Stimulated activated CD4-positive, alpha-beta T cell treated with anti-CD3 and anti-CD28 coated beads, Interleukin-2, amount 100 ng/mL, for 24 hours (primary cell): ENCODE data around the gene TTC27.

ENCODE experiments used
- DNase-seq, 2 donors: peaks; one replicate each; pipeline ENCODE4 v3.0.0-alpha.2; 2020

Gene TTC27

DNA sequence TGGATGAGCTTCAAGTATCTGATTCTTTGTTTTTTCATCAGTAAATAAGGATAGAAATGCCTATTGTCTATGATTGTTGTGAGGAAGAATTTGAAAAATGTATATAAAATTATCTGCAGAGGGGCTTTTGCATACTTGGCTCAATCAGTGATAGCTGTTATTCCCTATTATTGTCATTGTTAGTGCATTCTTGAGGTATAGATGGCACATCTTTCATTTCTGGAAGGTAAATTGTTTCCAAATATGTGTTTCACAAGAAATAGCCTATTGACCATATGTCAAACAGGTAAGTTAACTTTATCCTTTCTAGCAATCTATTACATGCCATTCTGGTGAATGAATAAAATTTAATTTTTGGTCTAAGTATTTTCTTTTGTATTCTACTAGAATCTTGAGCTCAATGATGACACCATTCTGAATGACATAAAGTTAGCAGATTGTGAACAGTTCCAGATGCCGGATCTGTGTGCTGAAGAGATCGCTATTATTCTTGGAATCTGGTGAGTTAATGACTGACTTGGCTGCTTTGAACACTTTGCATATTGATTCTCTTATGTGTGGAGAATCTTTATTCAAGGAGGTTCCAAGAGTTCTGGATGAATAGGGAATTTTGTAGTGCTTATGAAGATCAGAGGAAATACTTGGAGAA, 44.2 kb downstream of the TTC27 start:
- DNase-seq, result no peak

DNA sequence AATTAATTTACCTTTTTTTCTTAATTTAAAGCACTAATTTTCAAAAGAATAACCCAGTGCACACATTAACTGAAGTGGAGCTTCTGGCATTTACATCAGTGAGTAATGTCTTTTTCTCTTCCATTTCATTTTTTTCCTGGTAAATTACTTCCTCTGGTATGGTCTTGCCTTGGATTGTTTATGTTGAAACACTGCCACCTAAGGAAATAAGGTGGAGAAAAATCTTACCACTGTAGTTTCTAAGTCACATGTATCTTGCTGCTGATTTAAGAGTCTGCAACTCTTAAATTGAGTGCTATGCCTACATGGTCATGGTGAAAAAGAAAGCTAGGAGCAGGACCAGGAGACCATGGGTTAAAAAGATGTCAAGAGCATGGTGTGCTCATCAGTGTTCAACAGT, 51.0 kb downstream of the TTC27 start:
- no peak for DNase-seq

DNA sequence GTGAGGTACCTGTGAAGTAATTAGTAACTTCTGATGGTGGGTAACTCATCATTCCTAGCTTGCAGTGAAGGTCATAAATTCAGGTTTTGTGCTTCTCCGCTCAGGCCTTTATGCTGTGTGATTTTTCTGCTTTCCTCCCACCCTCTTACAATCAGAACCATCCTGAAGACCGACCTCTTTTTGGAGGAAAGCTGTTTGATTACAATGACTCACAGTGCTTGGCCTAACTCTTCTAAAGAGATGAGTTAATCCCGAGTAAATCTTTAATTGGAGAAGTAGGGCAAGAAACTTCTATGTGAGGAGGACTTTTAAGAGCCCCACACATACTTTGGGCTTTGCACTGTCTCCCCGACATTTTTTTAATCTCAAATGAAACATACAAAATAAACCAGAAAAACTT, 53.1 kb downstream of the TTC27 start:
- DNase-seq, result no peak

DNA sequence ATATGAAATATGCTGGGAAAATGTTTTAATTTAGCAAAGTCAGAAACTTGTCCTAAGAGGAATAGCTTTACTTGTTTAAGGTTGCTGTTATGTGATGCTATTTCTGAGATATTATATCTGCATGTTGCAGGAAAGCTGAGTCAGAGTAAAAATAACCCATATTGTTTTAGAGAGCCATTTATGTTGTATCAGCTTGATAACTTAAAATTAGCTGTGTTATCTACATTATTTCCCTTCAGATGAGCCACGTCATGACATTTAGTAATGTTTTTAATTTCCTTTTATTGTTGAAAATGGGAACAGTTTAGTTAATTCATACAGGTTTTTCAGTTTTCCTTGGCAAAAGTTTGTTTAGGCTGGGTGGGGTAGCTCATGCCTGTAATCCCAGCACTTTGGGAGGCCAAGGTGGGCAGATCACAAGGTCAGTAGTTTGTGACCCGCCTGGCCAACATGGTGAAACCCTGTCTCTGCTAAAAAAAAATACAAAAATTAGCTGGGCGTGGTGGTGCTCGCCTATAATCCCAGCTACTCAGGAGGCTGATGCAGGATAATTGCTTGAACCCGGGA, 55.8 kb downstream of the TTC27 start:
- DNase-seq, result no peak

DNA sequence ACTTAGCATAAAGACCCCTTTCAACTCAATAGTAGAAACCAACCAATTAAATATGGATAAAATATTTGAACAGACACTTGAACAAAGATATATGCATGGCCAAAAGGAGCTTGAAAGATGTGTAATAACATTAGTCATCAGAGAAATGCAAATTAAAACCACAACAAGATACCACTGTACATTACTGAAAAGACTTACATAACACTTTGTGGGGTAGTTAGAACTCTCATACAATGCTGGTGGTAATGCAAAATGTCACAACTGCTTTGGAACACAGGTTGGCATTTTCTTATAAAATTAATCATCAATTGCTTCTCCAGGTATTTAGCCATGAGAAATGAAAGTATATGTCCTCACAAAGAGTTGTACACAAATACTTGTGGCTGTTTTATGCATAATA, 60.7 kb downstream of the TTC27 start:
- DNase-seq, result no peak

DNA sequence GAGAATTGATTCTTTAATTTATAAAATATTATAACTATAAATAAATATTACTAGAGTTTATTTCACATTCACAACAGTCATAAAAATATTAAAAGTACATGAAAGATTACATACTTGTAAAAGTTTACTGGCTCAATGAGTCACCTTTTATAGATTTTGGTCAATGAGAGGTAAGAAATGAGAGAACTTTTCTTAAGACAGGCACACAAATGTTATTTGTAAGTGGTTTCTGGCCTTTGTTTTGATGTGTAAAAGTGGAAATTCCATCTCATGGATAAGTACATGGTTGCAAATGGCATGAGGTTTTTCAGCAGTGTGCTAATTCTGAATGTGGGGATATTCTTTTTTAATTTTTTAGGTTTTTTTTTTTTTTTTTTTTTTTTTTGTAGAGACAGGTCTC, 63.8 kb downstream of the TTC27 start:
- no peak for DNase-seq

DNA sequence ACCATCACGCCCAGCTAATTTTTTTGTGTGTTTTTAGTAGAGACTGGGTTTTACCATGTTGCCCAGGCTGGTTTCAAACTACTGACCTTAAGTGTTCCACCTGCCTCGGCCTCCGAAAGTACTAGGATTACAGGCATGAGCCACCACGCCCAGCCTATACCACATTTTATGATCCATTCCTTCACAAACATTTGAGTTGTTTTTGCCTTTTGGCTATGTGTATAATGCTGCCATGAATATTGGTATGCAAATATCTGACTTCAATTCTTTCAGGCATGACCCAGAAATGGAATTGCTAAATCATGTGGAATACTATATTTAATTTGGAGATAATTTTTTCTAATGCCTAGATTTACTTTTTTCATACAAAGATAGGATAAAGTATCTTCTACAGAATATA, 68.6 kb downstream of the TTC27 start:
- DNase-seq, result no peak

DNA sequence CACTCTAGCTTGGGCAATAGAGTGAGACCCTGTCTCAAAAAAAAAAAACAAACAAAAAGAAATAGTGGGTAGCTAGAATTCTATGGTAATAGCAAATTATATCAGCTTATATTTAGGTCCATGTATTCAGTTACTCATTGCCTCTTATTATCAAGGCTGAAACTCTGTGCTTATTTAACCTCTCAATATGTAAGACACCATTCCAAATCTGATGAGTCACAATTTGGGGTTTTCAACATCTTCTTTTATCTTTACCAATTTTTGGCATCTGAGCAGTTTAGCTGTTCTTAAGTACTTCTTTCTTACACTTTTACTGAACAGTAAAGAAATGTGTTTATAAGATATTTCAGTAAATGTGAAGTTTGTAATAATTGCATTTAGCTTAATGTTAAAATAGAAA, 69.3 kb downstream of the TTC27 start:
- DNase-seq, result no peak

DNA sequence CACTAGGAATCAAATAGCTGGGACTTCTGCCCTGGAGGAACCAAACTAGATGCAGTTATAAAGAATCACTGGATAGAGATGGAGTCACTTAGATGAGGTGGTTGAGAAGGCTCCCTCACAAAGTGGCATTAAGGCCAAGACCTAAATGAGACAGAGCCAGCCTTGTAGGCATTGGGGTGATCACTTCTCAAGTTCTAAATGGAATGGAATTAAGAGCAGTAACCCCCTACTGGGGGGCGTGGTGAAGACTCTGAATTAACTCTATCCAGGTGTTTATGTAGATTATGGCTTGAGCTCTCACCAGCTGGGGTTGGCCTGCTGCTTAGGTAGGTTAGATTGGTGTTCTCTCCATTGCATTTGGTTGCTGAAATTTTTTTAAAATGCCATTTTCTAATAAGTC, 71.3 kb downstream of the TTC27 start:
- DNase-seq, result no peak

GRCh38 chr2:32701806-32702205, 74.0 kb downstream of the TTC27 start:
- no peak for DNase-seq

GRCh38 chr2:32702303-32703064, 74.6 kb downstream of the TTC27 start:
- DNase-seq, result no peak

DNA sequence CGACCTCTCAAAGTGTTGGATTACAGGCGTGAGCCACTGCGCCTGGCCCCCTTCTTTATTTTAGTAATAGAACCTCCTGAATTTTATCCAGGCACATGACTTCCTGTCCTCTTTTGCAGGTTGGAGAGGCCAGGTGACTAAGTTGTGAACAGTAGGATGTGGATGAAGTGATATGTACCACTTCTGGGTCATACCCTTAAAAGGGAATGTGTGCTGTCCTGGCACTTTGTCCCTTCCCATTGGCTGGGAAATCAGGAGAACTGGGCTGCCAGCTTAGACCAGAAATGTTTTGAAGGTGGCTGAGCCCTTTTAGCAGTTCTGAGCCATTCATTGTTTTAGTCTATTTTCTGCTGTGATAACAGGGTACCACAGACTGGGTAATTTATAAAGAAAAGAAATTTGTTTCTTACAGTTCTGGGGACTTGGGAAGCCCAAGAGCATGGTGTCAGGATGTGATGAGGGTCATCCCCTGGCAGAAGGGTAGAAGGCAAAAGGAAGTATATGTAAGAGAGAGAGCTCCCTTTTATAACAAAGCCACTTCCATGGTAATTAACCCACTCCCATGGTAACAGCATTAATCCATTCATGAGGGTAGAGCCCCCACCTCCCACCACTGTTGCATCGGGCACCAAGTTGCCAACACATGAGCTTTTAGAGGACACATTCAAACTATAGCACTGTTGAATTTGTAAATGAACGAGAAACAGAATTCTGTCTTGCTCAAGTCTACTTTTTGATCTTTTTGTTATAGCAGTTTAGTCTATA, 79.1 kb downstream of the TTC27 start:
- DNase-seq, result no peak

GRCh38 chr2:32711219-32711618, 83.4 kb downstream of the TTC27 start:
- DNase-seq, result no peak

- DNase-seq, result no peak
These were observed 84.2 kb downstream of the TTC27 start for GRCh38 chr2:32711908-32712501.

GRCh38 chr2:32712870-32713269, 85.0 kb downstream of the TTC27 start:
- DNase-seq, result no peak

- no peak for DNase-seq
These were observed 86.7 kb downstream of the TTC27 start for GRCh38 chr2:32714521-32714920.

- DNase-seq, result no peak
These were observed 87.6 kb downstream of the TTC27 start for GRCh38 chr2:32715391-32715841.

DNA sequence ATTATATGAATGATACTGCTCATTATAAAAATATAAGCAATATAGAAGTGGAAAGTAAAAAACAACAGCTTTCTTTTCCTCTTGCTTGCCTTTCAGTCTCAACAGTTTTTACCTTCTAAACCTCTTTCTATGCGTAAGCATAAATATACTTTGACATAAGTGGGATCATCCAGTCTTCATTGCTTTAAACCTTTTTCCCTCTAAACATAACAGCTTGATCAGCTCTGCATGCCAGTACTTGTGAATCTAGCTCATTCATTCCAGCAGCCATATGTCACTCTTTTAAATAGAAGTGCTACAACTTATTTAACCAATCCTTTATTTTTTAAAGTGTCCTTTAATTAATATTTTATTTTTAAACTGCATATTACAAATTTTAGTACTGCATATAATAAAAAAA, 88.1 kb downstream of the TTC27 start:
- no peak for DNase-seq

- DNase-seq, result no peak
These were observed 88.7 kb downstream of the TTC27 start for GRCh38 chr2:32716598-32716997.

DNA sequence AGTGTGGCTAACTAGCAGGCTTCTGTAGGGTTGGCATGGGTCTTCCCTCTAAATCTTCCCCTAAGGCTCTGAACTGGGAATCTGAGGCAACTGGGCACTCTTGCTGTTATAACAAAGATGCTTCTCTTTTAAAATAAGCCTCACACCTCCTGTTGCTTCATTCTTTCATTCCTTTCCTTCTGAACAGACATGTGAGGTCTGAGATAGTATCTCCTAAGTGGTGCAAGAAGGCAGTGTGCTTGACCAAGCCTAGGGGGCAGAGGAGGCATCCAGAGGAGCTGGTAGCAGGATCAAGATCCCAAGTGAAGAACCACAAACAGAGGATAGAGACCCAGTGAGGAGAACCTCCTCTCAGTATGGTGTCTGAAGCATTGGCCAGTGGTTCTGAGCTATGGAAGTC, 90.9 kb downstream of the TTC27 start:
- no peak for DNase-seq

- no peak for DNase-seq
These were observed 91.6 kb downstream of the TTC27 start for GRCh38 chr2:32719430-32719829.

DNA sequence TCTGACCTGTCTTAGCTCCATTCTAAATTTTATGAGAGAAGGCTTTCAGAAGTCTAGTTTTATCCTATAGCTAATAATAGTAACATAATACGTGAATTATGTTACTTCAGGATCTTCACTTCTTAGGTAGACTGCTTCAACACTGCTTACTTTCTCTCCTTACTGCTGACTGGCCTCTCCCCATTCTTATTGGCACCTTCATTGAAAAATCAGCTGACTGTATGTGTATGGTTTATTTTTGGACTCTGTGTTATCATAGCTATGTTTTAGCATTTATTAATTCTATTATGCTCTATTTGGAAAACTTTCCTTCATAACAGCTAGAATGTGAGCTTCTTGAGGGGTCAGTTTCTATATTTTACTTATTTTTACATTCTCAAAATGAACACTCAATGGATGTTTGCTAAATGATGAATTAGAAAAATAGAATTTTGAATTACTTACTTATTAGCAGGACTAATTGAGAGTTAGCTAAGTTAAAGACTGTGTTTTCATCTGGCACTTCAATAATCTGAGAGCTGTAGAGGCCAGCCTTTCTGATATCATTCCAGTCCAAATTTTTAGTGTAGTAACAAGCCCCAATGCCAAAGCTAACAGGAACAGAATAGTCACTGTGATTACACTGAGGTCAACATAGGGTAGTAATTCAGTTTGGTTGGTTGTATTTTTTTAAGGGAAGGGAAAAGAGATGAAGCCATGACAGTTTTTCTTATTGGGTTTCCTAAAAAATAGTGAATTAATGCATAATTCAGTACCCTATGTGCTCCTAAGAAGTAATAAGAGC, 92.3 kb downstream of the TTC27 start:
- DNase-seq, result no peak
